GM12878 (cell line): ENCODE measurements around the gene DNAJC25. TPM values are rescaled to one million over a fixed set of nuclear protein-coding genes. Genes with fewer than 3 reads are reported as not detected.
A peak's percentile ranks its signal among the peaks of the same experiment; 100 is the strongest.

Experiments
- ATAC-seq: fragments of 200-7000 bp; cut with Tn5 transposase; 3 replicates; pipeline ENCODE4 v1.9.1; 2020; ENCODE audit warnings: mild to moderate bottlenecking, moderate library complexity
- BruUV-seq: library from RNA; stranded (reverse); fragments of 400-500 nt; replicated peaks from 2 replicates; lab custom pipeline; 2021; lab: Mats Ljungman, UMichigan
- CTCF ChIA-PET: fragments of 300-600 bp; sonication (Branson Sonifier 250); formaldehyde crosslinking; extraction: SDS; loops from one replicate; lab custom pipeline; 2021; ENCODE audit warnings: inconsistent platforms; lab: Yijun Ruan, JAX
- POLR2A ChIA-PET: fragments of 350-600 bp; formaldehyde crosslinking; extraction: SDS; loops from one replicate; lab custom pipeline; 2021; ENCODE audit warnings: inconsistent platforms; lab: Charles Lee
- RAD21 ChIA-PET: fragments of 300-600 bp; sonication (Branson Sonifier 250); formaldehyde crosslinking; loops from one replicate; lab custom pipeline; 2023; ENCODE audit warnings: antibody characterized with exemption; ENCODE audit not compliant: unreplicated experiment; lab: Charles Lee
- SMC1A ChIA-PET: fragments of 300-600 bp; sonication (Branson Sonifier 250); formaldehyde crosslinking; loops from one replicate; lab custom pipeline; 2023; ENCODE audit not compliant: unreplicated experiment, uncharacterized antibody; lab: Charles Lee
- DNase-seq: peaks from one replicate; pipeline ENCODE4 v3.0.0-alpha.2; 2011; ENCODE audit warnings: low read depth, low spot score
- FAIRE-seq: peaks from 3 replicates; lab custom pipeline; 2011; peaks lifted over from hg19 to GRCh38; lab: Jason Lieb, UNC
- H2AFZ ChIP-seq: 2 replicates; pipeline ENCODE4 v1.6.0; 2011; ENCODE audit warnings: low read depth, low read length, control low read depth; ENCODE audit not compliant: control insufficient read depth
- H3K27ac ChIP-seq: 2 replicates; pipeline ENCODE4 v1.5.1; 2011; ENCODE audit warnings: control low read depth; ENCODE audit not compliant: control insufficient read depth, insufficient read depth
- H3K27me3 ChIP-seq, 2 experiments: replicated peaks in 1 of 2; 2 replicates each; pipeline versions ENCODE4 v1.6.0 to v1.6.1; 2011; ENCODE audit warnings: low read length in 1 of 2; ENCODE audit not compliant: control insufficient read depth in 2 of 2, insufficient read depth in 2 of 2
- H3K36me3 ChIP-seq, 2 experiments: 2 replicates each; pipeline ENCODE4 v1.5.1; 2011; ENCODE audit warnings: low read length in 1 of 2; ENCODE audit not compliant: control insufficient read depth in 2 of 2, insufficient read depth in 2 of 2
- H3K4me1 ChIP-seq: 2 replicates; pipeline ENCODE4 v1.6.1; 2011; ENCODE audit warnings: mild to moderate bottlenecking, low read length, moderate library complexity, mixed read lengths; ENCODE audit not compliant: control insufficient read depth, insufficient read depth
- H3K4me2 ChIP-seq: 2 replicates; pipeline ENCODE4 v1.6.0; 2011; ENCODE audit warnings: control low read depth; ENCODE audit not compliant: control insufficient read depth, insufficient read depth
- H3K4me3 ChIP-seq: fragments of 200-600 bp; sonication (generic); 2 replicates; pipeline ENCODE4 v1.5.1; 2016
- H3K79me2 ChIP-seq: 2 replicates; pipeline ENCODE4 v1.6.0; 2011; ENCODE audit warnings: low read length; ENCODE audit not compliant: control insufficient read depth, insufficient read depth
- H3K9ac ChIP-seq: 2 replicates; pipeline ENCODE4 v1.8.0; 2011; ENCODE audit warnings: low read length, control low read depth, mixed read lengths; ENCODE audit not compliant: control insufficient read depth, insufficient read depth
- H3K9me3 ChIP-seq: replicated peaks from 3 replicates; pipeline ENCODE4 v1.5.1; 2011; ENCODE audit warnings: mild to moderate bottlenecking, low read length; ENCODE audit not compliant: control insufficient read depth, insufficient read depth
- H4K20me1 ChIP-seq: 2 replicates; pipeline ENCODE4 v1.6.0; 2011; ENCODE audit not compliant: control insufficient read depth, insufficient read depth
- CTCF ChIP-seq, 3 experiments: IDR thresholded peaks in 2 of 3; conservative IDR thresholded peaks in 1 of 3; 2 replicates each; pipeline ENCODE4 v1.5.1; 2011; ENCODE audit warnings: low read depth in 3 of 3, low read length in 3 of 3, mild to moderate bottlenecking in 3 of 3, control low read depth in 2 of 3, moderate library complexity in 2 of 3, inconsistent platforms in 1 of 3, mixed read lengths in 1 of 3; ENCODE audit not compliant: control insufficient read depth in 2 of 3, insufficient read depth in 1 of 3; ENCODE audit errors: extremely low read depth in 1 of 3
- E2F4 ChIP-seq: IDR thresholded peaks from 2 replicates; pipeline ENCODE4 v1.6.1; 2012; ENCODE audit warnings: low read depth, low read length, improper control_type of control experiment
- EED ChIP-seq: sonication (generic); IDR thresholded peaks from 2 replicates; pipeline ENCODE4 v1.6.1; 2016; ENCODE audit warnings: antibody characterized with exemption, low read depth
- IKZF1 ChIP-seq: fragments of 450-650 bp; conservative IDR thresholded peaks from 2 replicates; pipeline ENCODE4 v1.6.1; 2017; ENCODE audit warnings: antibody characterized with exemption, mild to moderate bottlenecking
- IRF4 ChIP-seq: IDR thresholded peaks from 2 replicates; pipeline ENCODE4 v1.6.1; 2011; ENCODE audit warnings: low read depth, low read length
- LARP7 ChIP-seq: fragments of 450-650 bp; IDR thresholded peaks from 2 replicates; pipeline ENCODE4 v1.6.1; 2017; ENCODE audit warnings: mild to moderate bottlenecking
- RAD21 ChIP-seq: IDR thresholded peaks from 2 replicates; pipeline ENCODE4 v1.6.1; 2011; ENCODE audit warnings: mild to moderate bottlenecking, low read depth, low read length, moderate library complexity; ENCODE audit not compliant: insufficient read depth
- SMAD5 ChIP-seq: IDR thresholded peaks from 2 replicates; pipeline ENCODE4 v1.6.1; 2016; ENCODE audit warnings: antibody characterized with exemption, low read depth
- SMC3 ChIP-seq: IDR thresholded peaks from 2 replicates; pipeline ENCODE4 v1.6.1; 2011; ENCODE audit warnings: low read length, improper control_type of control experiment, borderline replicate concordance
- TBL1XR1 ChIP-seq: IDR thresholded peaks from 2 replicates; pipeline ENCODE4 v1.6.1; 2012; ENCODE audit warnings: low read depth, low read length, improper control_type of control experiment
- YY1 ChIP-seq: IDR thresholded peaks from 2 replicates; pipeline ENCODE4 v1.6.1; 2011; ENCODE audit warnings: low read depth, mild to moderate bottlenecking, low read length
- ZNF384 ChIP-seq: IDR thresholded peaks from 2 replicates; pipeline ENCODE4 v1.6.1; 2012; ENCODE audit warnings: low read depth, mild to moderate bottlenecking, low read length, improper control_type of control experiment, borderline replicate concordance
- WGBS: methylation state at CpG from one replicate; pipeline ENCODE4 v1.1.6; 2016; ENCODE audit warnings: low lambda C conversion rate; ENCODE audit not compliant: insufficient replicate concordance, insufficient coverage; ENCODE audit errors: missing lambda C conversion rate; 5-methylcytosine and 5-hydroxymethylcytosine counted together
- in situ Hi-C: fragments of 300-500 bp; cut with MboI; formaldehyde crosslinking; loops from 9 replicates; pipeline ENCODE4 v1.14.3; 2018; ENCODE audit warnings: mixed read lengths
- intact Hi-C: fragments of 100-400 bp; cut with micrococcal nuclease; formaldehyde crosslinking; loops from one replicate; pipeline ENCODE4 v1.14.2; 2022; ENCODE audit not compliant: unreplicated experiment
- polyA plus RNA-seq, 11 experiments: library from polyadenylated mRNA; depleted of rRNA in 4 of 11; unstranded in 6 of 11; stranded (reverse) in 5 of 11; fragments of >200 nt; fragmentation: Nextera tagmentation in 4 of 11; fragmentation: Illumina TruSeq in 1 of 11; extraction: Ambion mirVana in 4 of 11; extraction: Trizol in 1 of 11; gene quantifications; 1 replicate in 1 of 11; 2 replicates in 10 of 11; pipeline versions ENCODE4 v1.2.1 to v1.2.3, GENCODE V29; 2011 to 2016; ENCODE audit warnings: inconsistent platforms in 2 of 11, missing spikeins in 2 of 11, low read depth in 1 of 11
- total RNA-seq, 4 experiments: library from RNA; depleted of rRNA in 3 of 4; stranded (reverse); fragments of >200 nt in 3 of 4; fragmentation: Illumina TruSeq in 1 of 4; extraction: Trizol in 1 of 4; gene quantifications; 2 replicates each; pipeline versions ENCODE4 v1.2.1 to v1.2.3, GENCODE V29; 2013 to 2021

DNAJC25 gene
- total and polyA plus RNA-seq, 10 of the 15 experiments (the other 5 are each of a cell fraction or from before 2014, with no cell fraction given) = 2.4 to 6.4 (median 4.0) TPM

- in situ Hi-C loops = no loop called here
- 24% methylated on average over 5 of the region's 5 CpGs for WGBS
Observed at GRCh38 chr9:111588846-111589245, 42.3 kb upstream of the DNAJC25 start.

GRCh38 chr9:111597852-111598732 is 33.0 kb upstream of the DNAJC25 start:
- Histone ChIP-seq H3K9ac (no peak overlapping the region), H2AFZ (peak overlapping the region; percentile 79; the same call in 1 of the 2 replicates), H3K36me3 (no peaks in the 10 kb centered on the region), H3K79me2 (no peaks in the 10 kb centered on the region), H4K20me1 (no peaks in the 10 kb centered on the region; the same call in 1 of the 2 replicates), H3K4me1 (no peaks in the 10 kb centered on the region), H3K27me3 (peaks cover 0 to 4% of the 10 kb centered on the region in 2 experiments; a peak in 2 of 4 replicates), H3K9me3 (no peaks in the 10 kb centered on the region), H3K27ac (no peak overlapping the region), H3K4me2 (peak overlapping the region; percentile 95), H3K4me3 (peak overlapping the region; percentile 78)
- CTCF ChIA-PET = interaction anchor here (0.5 to 3.5 kb wide), 21 partner anchors 8 to 501 kb away, joined by 3 to 28 read pairs (median 3); no protein-coding TSS in a partner anchor
- no peak for DNase-seq
- RAD21 ChIA-PET = interaction anchor here (0.8 to 2.5 kb wide), 4 partner anchors 24 to 477 kb away, joined by 3 to 13 read pairs (median 6); no protein-coding TSS in a partner anchor
- TF ChIP-seq EED (0 out of 2 replicates have a peak, but pooled peaks have one; percentile 5), RAD21 (peak; percentile 74), E2F4 (no peak), CTCF (IDR thresholded peaks at IDR 0.05 in 2 of 3, conservative IDR thresholded peaks at IDR 0.05 in 1 of 3; ENCODE audit: control insufficient read depth in 2 of 3, extremely low read depth in 1 of 3, insufficient read depth in 1 of 3, low read depth in 3 of 3, low read length in 3 of 3) (peak; percentile 52 to 67 (median 54); a peak in 5 of 6 replicates), SMC3 (peak; percentile 21; the same call in 1 of the 2 replicates), YY1 (0 out of 2 replicates have a peak, but pooled peaks have one; percentile 38), SMAD5 (no peak), ZNF384 (peak; percentile 90), IRF4 (no peak)
- no TSS peak for BruUV-seq
- POLR2A ChIA-PET = interaction anchor here (0.9 to 1.4 kb wide), 2 partner anchors 139 to 143 kb away, joined by 3 read pairs; no protein-coding TSS in a partner anchor
- peak; percentile 75 for ATAC-seq
- SMC1A ChIA-PET = interaction anchor here (0.6 to 1.3 kb wide), 8 partner anchors 14 to 474 kb away, joined by 3 to 7 read pairs (median 3); partner anchors contain the start of gene DNAJC25
- no peak for FAIRE-seq
- in situ Hi-C loops = no loop called here
- 11% methylated on average over 40 of the region's 41 CpGs for WGBS
- intact Hi-C loops = loop anchor here (2.0 kb wide), 1 partner anchor 93 kb away; no protein-coding TSS in a partner anchor

More at GRCh38 chr9:111588846-111589245, 42.3 kb upstream of the DNAJC25 start:
- Histone ChIP-seq H3K4me3 (no peak overlapping the region), H3K27ac (no peak overlapping the region), H3K36me3 (no peaks in the 10 kb centered on the region), H3K9me3 (no peaks in the 10 kb centered on the region), H3K4me2 (no peak overlapping the region), H3K27me3 (no peaks in the 10 kb centered on the region)
- FAIRE-seq = no peak
- RAD21 ChIA-PET = no interaction called here
- TF ChIP-seq LARP7 (no peak), TBL1XR1 (no peak), IKZF1 (no peak), EED (no peak)
- TF ChIP-seq, all 136 proteins: peak for 0
- DNase-seq (no peak), ATAC-seq (no peak)
- SMC1A ChIA-PET = interaction anchor here (0.6 kb wide), 1 partner anchor 130 kb away, joined by 3 read pairs; no protein-coding TSS in a partner anchor
- Histone ChIP-seq H2AFZ (no peak overlapping the region), H4K20me1 (no peaks in the 10 kb centered on the region), H3K79me2 (no peaks in the 10 kb centered on the region), H3K9ac (no peak overlapping the region), H3K4me1 (no peaks in the 10 kb centered on the region)
- no TSS peak for BruUV-seq
- POLR2A ChIA-PET = no interaction called here
- CTCF ChIA-PET = no interaction called here
- intact Hi-C loops = no loop called here
